Activated T-helper 2 cell treated with anti-CD3 and anti-CD28 coated beads, Interferon-gamma antibody, Interleukin-2, Interleukin-4, amounts not matched to agents 10 μg/mL and 5 μg/mL and 100 μg/mL, durations not matched to agents 14 hours and 24 hours and 36 hours (primary cell): ENCODE results near the gene SH3TC1. TPM values are rescaled to one million over a fixed set of nuclear protein-coding genes. Genes with fewer than 3 reads are reported as not detected.
A peak's percentile ranks its signal among the peaks of the same experiment; 100 is the strongest.

Experiments
- DNase-seq: peaks from one replicate; pipeline ENCODE4 v3.0.0; 2021; ENCODE audit warnings: low spot score
- H3K27ac Mint-ChIP-seq: one replicate; pipeline ENCODE4 v1.8.0; 2021; ENCODE audit warnings: mixed read lengths
- H3K27me3 Mint-ChIP-seq: one replicate; pipeline ENCODE4 v1.8.0; 2021; ENCODE audit warnings: low read depth, mixed read lengths
- H3K36me3 Mint-ChIP-seq: one replicate; pipeline ENCODE4 v1.8.0; 2021; ENCODE audit warnings: low read depth, mixed read lengths
- H3K4me1 Mint-ChIP-seq: one replicate; pipeline ENCODE4 v1.8.0; 2021; ENCODE audit warnings: low read depth, mixed read lengths
- H3K4me3 Mint-ChIP-seq: one replicate; pipeline ENCODE4 v1.8.0; 2021; ENCODE audit warnings: low read depth, mild to moderate bottlenecking, moderate library complexity, mixed read lengths
- H3K9me3 Mint-ChIP-seq: one replicate; pipeline ENCODE4 v1.8.0; 2021; ENCODE audit warnings: mixed read lengths
- intact Hi-C: fragments of 100-400 bp; cut with micrococcal nuclease; formaldehyde crosslinking; loops from one replicate; pipeline ENCODE4 v1.15.1; 2023
- total RNA-seq: library from RNA; stranded (reverse); gene quantifications from 2 replicates; pipeline ENCODE4 v1.2.3, GENCODE V29; 2022

The SH3TC1 gene
- total RNA-seq, 1 donor from 2014 or later: 14.8 TPM

- H3K4me1 Mint-ChIP-seq: no peaks in the 10 kb centered on the region
- H3K27me3 Mint-ChIP-seq: no peaks in the 10 kb centered on the region
- peaks cover 15% of the 10 kb centered on the region for H3K9me3 Mint-ChIP-seq
- DNase-seq: no peak
- H3K4me3 Mint-ChIP-seq: no peak overlapping the region
- H3K36me3 Mint-ChIP-seq: no peaks in the 10 kb centered on the region
- H3K27ac Mint-ChIP-seq: no peak overlapping the region
- intact Hi-C loops: no loop called here
Measured at GRCh38 chr4:8167815-8168214, 31.3 kb upstream of the SH3TC1 start.

- intact Hi-C loops: no loop called here
- Mint-ChIP-seq H3K9me3 (peaks cover 15% of the 10 kb centered on the region), H3K4me1 (no peaks in the 10 kb centered on the region), H3K27ac (no peak overlapping the region), H3K27me3 (no peaks in the 10 kb centered on the region), H3K36me3 (no peaks in the 10 kb centered on the region), H3K4me3 (no peak overlapping the region)
- no peak for DNase-seq
Measured at GRCh38 chr4:8168232-8168631, 30.9 kb upstream of the SH3TC1 start.

GRCh38 chr4:8168832-8169598 lies 30.1 kb upstream of the SH3TC1 start:
- Mint-ChIP-seq H3K36me3 (no peaks in the 10 kb centered on the region), H3K4me1 (no peaks in the 10 kb centered on the region), H3K27ac (no peak overlapping the region), H3K4me3 (no peak overlapping the region), H3K9me3 (peaks cover 15% of the 10 kb centered on the region), H3K27me3 (no peaks in the 10 kb centered on the region)
- intact Hi-C loops: no loop called here
- no peak for DNase-seq

- intact Hi-C loops: no loop called here
- no peaks in the 10 kb centered on the region for H3K27me3 Mint-ChIP-seq
- no peaks in the 10 kb centered on the region for H3K4me1 Mint-ChIP-seq
- no peaks in the 10 kb centered on the region for H3K36me3 Mint-ChIP-seq
- H3K9me3 Mint-ChIP-seq: peaks cover 15% of the 10 kb centered on the region
- DNase-seq: no peak
- no peak overlapping the region for H3K27ac Mint-ChIP-seq
- H3K4me3 Mint-ChIP-seq: no peak overlapping the region
Measured at GRCh38 chr4:8169763-8170162, 29.3 kb upstream of the SH3TC1 start.

GRCh38 chr4:8170341-8170740 lies 28.7 kb upstream of the SH3TC1 start:
- peaks cover 15% of the 10 kb centered on the region for H3K9me3 Mint-ChIP-seq
- H3K4me1 Mint-ChIP-seq: no peaks in the 10 kb centered on the region
- intact Hi-C loops: no loop called here
- no peaks in the 10 kb centered on the region for H3K36me3 Mint-ChIP-seq
- no peak overlapping the region for H3K4me3 Mint-ChIP-seq
- no peak for DNase-seq
- no peaks in the 10 kb centered on the region for H3K27me3 Mint-ChIP-seq
- no peak overlapping the region for H3K27ac Mint-ChIP-seq

GRCh38 chr4:8171266-8171665 lies 27.8 kb upstream of the SH3TC1 start:
- peaks cover 15% of the 10 kb centered on the region for H3K9me3 Mint-ChIP-seq
- DNase-seq: no peak
- H3K4me3 Mint-ChIP-seq: no peak overlapping the region
- no peak overlapping the region for H3K27ac Mint-ChIP-seq
- H3K36me3 Mint-ChIP-seq: no peaks in the 10 kb centered on the region
- H3K27me3 Mint-ChIP-seq: no peaks in the 10 kb centered on the region
- intact Hi-C loops: no loop called here
- no peaks in the 10 kb centered on the region for H3K4me1 Mint-ChIP-seq

- H3K27ac Mint-ChIP-seq: no peak overlapping the region
- H3K36me3 Mint-ChIP-seq: no peaks in the 10 kb centered on the region
- H3K9me3 Mint-ChIP-seq: peaks cover 15% of the 10 kb centered on the region
- intact Hi-C loops: no loop called here
- H3K27me3 Mint-ChIP-seq: no peaks in the 10 kb centered on the region
- no peaks in the 10 kb centered on the region for H3K4me1 Mint-ChIP-seq
- H3K4me3 Mint-ChIP-seq: no peak overlapping the region
- no peak for DNase-seq
Measured at GRCh38 chr4:8171984-8172924, 26.8 kb upstream of the SH3TC1 start.

GRCh38 chr4:8173492-8174242 lies 25.4 kb upstream of the SH3TC1 start:
- peaks cover 4% of the 10 kb centered on the region for H3K9me3 Mint-ChIP-seq
- no peak for DNase-seq
- H3K4me1 Mint-ChIP-seq: no peaks in the 10 kb centered on the region
- H3K27me3 Mint-ChIP-seq: no peaks in the 10 kb centered on the region
- H3K27ac Mint-ChIP-seq: no peak overlapping the region
- intact Hi-C loops: no loop called here
- no peaks in the 10 kb centered on the region for H3K36me3 Mint-ChIP-seq
- H3K4me3 Mint-ChIP-seq: no peak overlapping the region

- no peaks in the 10 kb centered on the region for H3K36me3 Mint-ChIP-seq
- intact Hi-C loops: no loop called here
- no peaks in the 10 kb centered on the region for H3K4me1 Mint-ChIP-seq
- no peak overlapping the region for H3K4me3 Mint-ChIP-seq
- no peaks in the 10 kb centered on the region for H3K9me3 Mint-ChIP-seq
- DNase-seq: no peak
- no peak overlapping the region for H3K27ac Mint-ChIP-seq
- H3K27me3 Mint-ChIP-seq: no peaks in the 10 kb centered on the region
Measured at GRCh38 chr4:8174970-8175369, 24.1 kb upstream of the SH3TC1 start.

- H3K27me3 Mint-ChIP-seq: no peaks in the 10 kb centered on the region
- H3K4me3 Mint-ChIP-seq: no peak overlapping the region
- no peak overlapping the region for H3K27ac Mint-ChIP-seq
- DNase-seq: no peak
- H3K9me3 Mint-ChIP-seq: no peaks in the 10 kb centered on the region
- intact Hi-C loops: loop anchor here (2.0 kb wide), 1 partner anchor 227 kb away; no protein-coding TSS in a partner anchor
- H3K4me1 Mint-ChIP-seq: no peaks in the 10 kb centered on the region
- H3K36me3 Mint-ChIP-seq: no peaks in the 10 kb centered on the region
Measured at GRCh38 chr4:8175686-8176085, 23.4 kb upstream of the SH3TC1 start.

- Mint-ChIP-seq H3K27me3 (no peaks in the 10 kb centered on the region), H3K4me1 (no peaks in the 10 kb centered on the region), H3K9me3 (no peaks in the 10 kb centered on the region), H3K4me3 (no peak overlapping the region), H3K36me3 (no peaks in the 10 kb centered on the region), H3K27ac (no peak overlapping the region)
- peak; percentile 15 for DNase-seq
- intact Hi-C loops: loop anchor here (1.0 to 2.0 kb wide), 2 partner anchors 66 to 226 kb away; no protein-coding TSS in a partner anchor
Measured at GRCh38 chr4:8176547-8177399, 22.3 kb upstream of the SH3TC1 start.

GRCh38 chr4:8177552-8177951 lies 21.5 kb upstream of the SH3TC1 start:
- intact Hi-C loops: loop anchor here (1.0 to 2.0 kb wide), 2 partner anchors 65 to 225 kb away; no protein-coding TSS in a partner anchor
- Mint-ChIP-seq H3K4me3 (no peak overlapping the region), H3K9me3 (no peaks in the 10 kb centered on the region), H3K4me1 (no peaks in the 10 kb centered on the region), H3K27me3 (no peaks in the 10 kb centered on the region), H3K36me3 (no peaks in the 10 kb centered on the region), H3K27ac (no peak overlapping the region)
- DNase-seq: no peak
